GM18498 (cell line): ENCODE data around the gene SORBS2.

ENCODE experiments used
- ATAC-seq: cut with Tn5 transposase; IDR thresholded peaks from one replicate; pipeline ENCODE4 v1.9.1; 2021; ENCODE audit warnings: mild to moderate bottlenecking, moderate library complexity; ENCODE audit not compliant: unreplicated experiment

Gene SORBS2

DNA sequence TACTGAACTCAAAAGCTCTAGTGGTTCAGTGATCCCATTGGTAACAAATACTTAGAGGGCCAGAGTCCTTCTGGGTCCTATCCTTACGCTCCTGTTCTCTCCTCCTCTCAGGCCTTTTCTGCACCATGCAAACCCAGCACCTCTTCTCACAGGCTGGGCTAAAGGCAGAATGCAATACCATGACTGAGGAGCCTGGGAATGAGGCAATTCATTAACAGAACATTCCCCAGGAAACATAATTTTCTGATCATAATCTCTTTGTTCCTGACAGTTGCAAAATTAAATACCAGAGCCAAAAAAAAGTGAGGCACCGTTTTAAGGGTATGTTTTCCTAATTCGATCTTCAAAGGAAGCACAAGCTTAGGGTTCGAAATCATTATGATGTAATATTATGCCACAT is 9.0 kb downstream of the SORBS2 start:
- no peak for ATAC-seq

GRCh38 chr4:185801471-185801870 is 10.5 kb downstream of the SORBS2 start:
- no peak for ATAC-seq

- ATAC-seq = no peak
Measured at GRCh38 chr4:185800266-185800945, 11.6 kb downstream of the SORBS2 start.

DNA sequence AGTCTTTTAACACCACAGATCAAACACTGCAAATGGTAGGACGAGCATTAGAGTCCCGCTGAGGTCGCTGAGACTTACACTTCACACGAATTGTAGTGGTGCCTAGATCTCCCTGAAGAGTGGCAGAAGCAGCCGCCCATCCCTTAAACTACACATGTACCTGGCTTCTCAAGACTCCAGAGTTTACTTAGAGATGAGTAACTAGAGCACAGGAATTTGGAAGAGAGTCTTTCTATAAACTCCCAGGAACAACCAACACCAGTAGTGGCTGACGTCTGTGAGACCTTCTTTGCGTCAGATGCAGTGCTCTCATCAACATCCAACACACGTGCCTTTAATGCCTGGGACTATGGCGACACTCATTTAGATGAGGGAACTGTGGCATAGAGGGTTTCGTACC is 12.6 kb downstream of the SORBS2 start:
- no peak for ATAC-seq

- ATAC-seq = no peak
Measured at GRCh38 chr4:185797596-185798338, 14.2 kb downstream of the SORBS2 start.

- no peak for ATAC-seq
Measured at GRCh38 chr4:185797018-185797417, 15.0 kb downstream of the SORBS2 start.

GRCh38 chr4:185796176-185796575 is 15.8 kb downstream of the SORBS2 start:
- ATAC-seq = no peak

GRCh38 chr4:185794637-185795036 is 17.4 kb downstream of the SORBS2 start:
- ATAC-seq = no peak

DNA sequence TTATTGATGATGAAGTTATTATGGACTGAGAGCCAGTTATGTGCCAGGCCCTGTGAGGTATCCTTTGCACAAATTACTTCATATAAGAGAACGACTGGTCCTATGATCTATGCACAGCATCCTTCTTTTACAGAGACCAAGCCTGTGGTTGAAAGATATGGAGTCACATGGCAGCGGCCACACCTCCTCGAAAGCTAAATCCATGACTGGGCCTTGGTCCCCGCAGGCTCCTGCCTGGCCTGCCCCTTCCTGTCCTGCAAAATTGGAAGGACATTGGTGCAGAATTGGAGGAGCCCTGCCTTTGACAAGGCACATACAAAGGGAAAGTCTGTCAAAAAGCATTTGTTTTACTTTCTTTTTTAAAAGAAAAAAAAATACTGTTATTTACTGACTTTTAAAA is 18.3 kb downstream of the SORBS2 start:
- ATAC-seq = no peak

- ATAC-seq = no peak
Measured at GRCh38 chr4:185793116-185793485, 18.9 kb downstream of the SORBS2 start.

DNA sequence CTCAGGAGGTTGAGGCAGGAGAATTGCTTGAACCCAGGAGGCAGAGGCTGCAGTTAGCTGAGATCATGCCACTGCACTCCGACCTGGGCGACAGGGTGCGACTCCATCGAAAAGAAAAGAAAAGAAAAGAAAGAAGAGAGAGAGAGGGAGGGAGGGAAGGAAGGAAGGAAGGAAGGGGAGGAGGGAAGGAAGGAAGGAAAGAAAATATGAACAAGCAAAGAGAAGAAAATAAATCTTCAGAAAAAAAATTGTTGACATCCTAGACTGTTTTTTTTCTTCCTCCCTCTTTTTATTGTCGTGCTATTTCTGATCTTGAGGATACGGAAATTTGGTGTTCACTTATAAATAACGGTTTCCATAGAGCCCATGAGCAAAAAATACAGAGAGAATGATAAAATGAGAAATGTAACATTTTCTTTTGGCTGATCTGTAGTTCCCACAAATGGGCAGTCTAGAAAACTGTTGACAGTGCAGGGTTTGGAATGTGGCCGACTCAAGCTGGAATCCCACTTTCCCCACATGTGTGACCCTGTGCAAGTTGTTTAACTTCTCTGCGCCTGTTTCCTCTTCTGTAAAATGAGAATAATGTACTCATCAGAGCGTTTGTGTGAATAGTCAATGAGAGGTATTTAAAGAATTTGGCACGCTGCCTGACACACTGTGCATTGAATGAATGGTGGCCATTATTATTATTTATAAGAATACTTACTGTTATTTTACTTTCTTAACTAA is 19.4 kb downstream of the SORBS2 start:
- ATAC-seq = no peak

- no peak for ATAC-seq
Measured at GRCh38 chr4:185787926-185788679, 23.9 kb downstream of the SORBS2 start.

- ATAC-seq = no peak
Measured at GRCh38 chr4:185786422-185786821, 25.6 kb downstream of the SORBS2 start.

DNA sequence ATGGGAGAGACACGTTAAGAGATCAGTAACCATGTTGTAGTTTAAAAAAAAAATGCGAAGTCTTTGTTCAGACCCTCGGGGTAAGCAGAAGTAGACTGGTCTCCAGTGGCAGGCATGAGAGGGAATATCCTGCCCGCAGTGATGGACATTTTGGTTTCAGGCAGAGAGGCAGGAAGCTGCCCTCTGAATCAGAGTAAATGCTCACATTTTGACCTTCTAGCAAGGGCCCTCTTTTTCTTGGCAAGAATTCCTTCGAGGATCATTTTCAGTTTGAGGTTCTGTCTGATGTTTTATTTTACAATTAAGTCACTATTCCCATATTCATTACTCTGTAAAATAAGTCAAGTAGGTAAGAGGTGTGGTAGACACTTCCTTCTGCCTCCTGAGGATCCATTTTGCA is 28.4 kb downstream of the SORBS2 start:
- no peak for ATAC-seq

GRCh38 chr4:185782523-185782922 is 29.5 kb downstream of the SORBS2 start:
- no peak for ATAC-seq

- no peak for ATAC-seq
Measured at GRCh38 chr4:185781555-185782215, 30.3 kb downstream of the SORBS2 start.

DNA sequence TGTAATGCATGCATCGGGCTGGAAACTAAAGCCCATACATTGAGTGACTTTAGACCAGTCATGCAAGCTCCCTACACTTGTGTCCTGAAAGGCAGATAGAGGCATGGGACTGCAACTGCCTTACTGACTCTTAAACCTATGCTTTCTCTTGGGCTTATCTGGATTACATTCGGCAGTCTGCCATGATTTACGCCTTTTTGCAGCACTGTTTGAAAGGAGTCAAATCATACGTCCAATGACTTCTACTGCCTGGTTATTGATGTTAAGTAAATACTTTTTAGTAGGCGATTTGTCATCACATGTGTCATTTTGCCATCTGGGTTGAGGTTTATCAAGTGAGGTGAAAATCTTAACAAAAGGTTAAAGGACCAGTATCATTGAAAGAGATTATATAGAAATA is 31.5 kb downstream of the SORBS2 start:
- ATAC-seq = no peak

- ATAC-seq = no peak
Measured at GRCh38 chr4:185779517-185779916, 32.5 kb downstream of the SORBS2 start.

GRCh38 chr4:185778307-185778706 is 33.7 kb downstream of the SORBS2 start:
- no peak for ATAC-seq

DNA sequence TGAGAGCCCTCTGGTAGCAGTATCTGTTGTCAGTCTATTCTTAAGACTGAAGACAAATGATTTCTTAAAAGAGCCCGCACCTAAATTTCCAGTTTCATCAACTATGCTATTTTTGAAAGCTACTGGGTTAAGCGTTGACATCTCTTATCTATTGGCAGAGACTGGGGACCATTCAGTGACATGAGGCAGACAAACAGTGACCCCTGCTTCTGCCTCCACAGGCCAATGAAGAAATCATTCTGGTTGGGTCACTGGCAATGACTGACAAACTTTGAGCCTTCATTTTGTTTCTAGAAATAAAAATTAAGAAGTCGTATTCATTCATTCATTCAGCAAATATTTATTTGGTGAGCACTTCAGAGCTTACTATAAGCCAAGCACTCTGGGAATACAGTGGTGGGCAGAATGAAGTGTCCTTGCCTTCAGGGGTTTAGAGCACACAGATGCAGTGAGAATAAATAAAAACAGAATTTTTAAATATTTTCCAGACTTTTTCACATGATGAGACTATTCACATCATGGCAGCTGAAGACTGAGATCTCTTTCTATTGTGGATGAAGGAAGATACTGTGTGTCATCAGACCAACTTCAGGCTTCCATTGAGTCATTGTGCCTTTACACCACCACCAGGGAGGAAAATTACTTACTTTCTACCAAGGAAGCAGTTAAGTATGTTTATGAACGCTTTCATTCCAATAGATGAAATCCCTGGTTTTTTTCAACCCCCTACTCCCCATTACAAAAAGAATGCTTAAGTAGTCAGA is 36.0 kb downstream of the SORBS2 start:
- ATAC-seq = no peak
